Right lobe of liver (tissue), 4 donors: ENCODE results near the gene TAF11L12.
"Not testable (repeated sequence)": the region's sequence is repeated elsewhere in the genome, so short reads cannot be mapped to it uniquely, and the experiment has no call there.

Experiments used
- POLR2A ChIP-seq: fragments of 450-650 bp; IDR thresholded peaks from one replicate; pipeline ENCODE4 v1.6.1; 2017; ENCODE audit warnings: antibody characterized with exemption, mild to moderate bottlenecking
- TF ChIP-seq, protein P1 (sequence below), 4 donors: fragments of 200-600 bp in 3 of 4; fragments of 450-650 bp in 1 of 4; IDR thresholded peaks; one replicate each; pipeline versions ENCODE4 v1.5.1 to v1.8.0; 2016 to 2022; ENCODE audit warnings: antibody characterized with exemption in 4 of 4, mild to moderate bottlenecking in 2 of 4
- donor health status: DM: no; HTN: no; CAD: no.
- donor health status: DM: no; HTN: no; CAD: no.
- donor health status: DM: no; HTN: yes; CAD: no.

DNA sequence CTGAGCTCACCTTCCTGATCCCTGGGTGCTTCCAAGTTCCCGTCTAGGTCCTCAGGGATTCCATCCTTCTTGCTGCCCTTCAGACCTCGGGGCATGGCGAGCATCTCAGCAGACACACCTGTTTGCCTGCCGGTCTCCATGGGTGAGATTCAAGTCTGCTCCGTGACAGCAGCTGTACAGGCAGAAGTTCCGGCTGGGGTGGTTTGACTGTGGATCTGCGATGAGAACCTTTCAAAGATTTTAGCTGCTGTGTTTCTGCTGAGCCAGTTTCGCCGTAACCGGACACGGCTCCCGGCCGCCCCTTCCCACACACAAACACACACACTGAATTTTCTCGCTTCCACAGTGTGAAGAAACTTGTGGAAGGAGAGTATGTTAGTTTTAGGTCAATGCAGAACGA is 15.9 kb upstream of the TAF11L12 start, which contains the start of gene TAF11L9:
- TF ChIP-seq, protein P1, sequence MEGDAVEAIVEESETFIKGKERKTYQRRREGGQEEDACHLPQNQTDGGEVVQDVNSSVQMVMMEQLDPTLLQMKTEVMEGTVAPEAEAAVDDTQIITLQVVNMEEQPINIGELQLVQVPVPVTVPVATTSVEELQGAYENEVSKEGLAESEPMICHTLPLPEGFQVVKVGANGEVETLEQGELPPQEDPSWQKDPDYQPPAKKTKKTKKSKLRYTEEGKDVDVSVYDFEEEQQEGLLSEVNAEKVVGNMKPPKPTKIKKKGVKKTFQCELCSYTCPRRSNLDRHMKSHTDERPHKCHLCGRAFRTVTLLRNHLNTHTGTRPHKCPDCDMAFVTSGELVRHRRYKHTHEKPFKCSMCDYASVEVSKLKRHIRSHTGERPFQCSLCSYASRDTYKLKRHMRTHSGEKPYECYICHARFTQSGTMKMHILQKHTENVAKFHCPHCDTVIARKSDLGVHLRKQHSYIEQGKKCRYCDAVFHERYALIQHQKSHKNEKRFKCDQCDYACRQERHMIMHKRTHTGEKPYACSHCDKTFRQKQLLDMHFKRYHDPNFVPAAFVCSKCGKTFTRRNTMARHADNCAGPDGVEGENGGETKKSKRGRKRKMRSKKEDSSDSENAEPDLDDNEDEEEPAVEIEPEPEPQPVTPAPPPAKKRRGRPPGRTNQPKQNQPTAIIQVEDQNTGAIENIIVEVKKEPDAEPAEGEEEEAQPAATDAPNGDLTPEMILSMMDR (IDR thresholded peaks at IDR 0.05): not testable (repeated sequence)
- not testable (repeated sequence) for TF ChIP-seq POLR2A
